ENCODE measurements around the gene CNTN2.

DNA sequence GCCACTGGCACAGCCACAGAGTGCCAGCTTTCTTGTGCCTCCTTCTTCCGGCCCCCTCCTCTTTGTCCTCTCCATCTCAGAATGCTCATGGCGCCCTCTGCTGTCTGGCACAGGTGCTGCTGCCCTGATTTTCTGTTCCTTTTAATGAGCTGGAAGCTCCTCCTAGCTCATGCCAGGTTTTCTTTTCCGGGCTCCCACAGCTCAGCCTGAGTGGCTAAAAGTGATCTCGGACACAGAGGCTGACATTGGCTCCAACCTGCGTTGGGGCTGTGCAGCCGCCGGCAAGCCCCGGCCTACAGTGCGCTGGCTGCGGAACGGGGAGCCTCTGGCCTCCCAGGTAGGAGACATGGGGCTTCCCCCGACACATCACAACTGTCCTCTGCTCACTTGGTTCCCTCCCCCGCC, 18.7 kb downstream of the CNTN2 start:
- TF ChIP-seq GABPA (IDR thresholded peaks at IDR 0.05; ENCODE audit: borderline replicate concordance, insufficient read depth, low read length) (0 out of 2 replicates have a peak, but pooled peaks have one; percentile 12), TAF1 (IDR thresholded peaks at IDR 0.05; ENCODE audit: low read depth, low read length) (0 out of 2 replicates have a peak, but pooled peaks have one; percentile 15), EGR1 (IDR thresholded peaks at IDR 0.05; ENCODE audit: borderline replicate concordance, low read depth, low read length) (no peak), CTCF (IDR thresholded peaks at IDR 0.05; ENCODE audit: control extremely low read depth in 1 of 3, insufficient read depth in 1 of 3, low read depth in 1 of 3, low read length in 3 of 3) (peak; percentile 84 to 96 (median 95))

Measured in H1 (cell line).